Mononuclear cell (primary cell): Measurements from ENCODE around the gene DSPP. TPM values are rescaled to one million over a fixed set of nuclear protein-coding genes. Genes with fewer than 3 reads are reported as not detected.

Source experiments
- H3K27me3 ChIP-seq: 2 replicates; pipeline ENCODE4 v1.6.0; 2011; ENCODE audit warnings: low read length, control low read depth; ENCODE audit not compliant: insufficient read depth
- H3K4me1 ChIP-seq: 2 replicates; pipeline ENCODE4 v1.5.1; 2011; ENCODE audit warnings: mild to moderate bottlenecking, low read length, control low read depth; ENCODE audit not compliant: insufficient read depth
- H3K4me3 ChIP-seq: 2 replicates; pipeline ENCODE4 v1.5.1; 2011; ENCODE audit warnings: mild to moderate bottlenecking, low read length, moderate library complexity
- H3K9me3 ChIP-seq: 2 replicates; pipeline ENCODE4 v1.5.1; 2011; ENCODE audit warnings: low read depth, mild to moderate bottlenecking, control low read depth, low read length
- total RNA-seq: library from RNA; depleted of rRNA; stranded (reverse); fragments of >200 nt; gene quantifications from one replicate; pipeline ENCODE4 v1.2.3, GENCODE V29; 2012

Gene DSPP
- total RNA-seq, 1 donor = not detected

DNA sequence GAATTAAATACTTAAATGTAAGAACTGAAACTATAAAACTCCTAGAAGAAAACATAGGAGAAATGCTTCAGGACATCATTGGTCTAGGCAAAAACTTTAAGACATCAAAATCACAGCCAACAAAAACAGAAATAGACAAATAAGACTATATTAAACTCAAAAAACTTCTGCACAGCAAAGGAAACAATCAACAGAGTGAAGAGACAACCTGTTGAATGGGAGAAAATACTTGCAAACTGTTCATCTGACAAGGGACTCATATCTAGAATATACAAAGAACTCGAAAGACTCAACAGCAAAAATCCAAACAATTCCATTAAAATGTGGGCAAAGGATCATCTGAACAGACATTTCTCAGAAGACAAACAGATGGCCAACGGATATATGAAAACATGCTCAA is 16.2 kb upstream of the DSPP start:
- Histone ChIP-seq H3K4me1 (no peaks in the 10 kb centered on the region), H3K27me3 (no peaks in the 10 kb centered on the region), H3K4me3 (no peak overlapping the region), H3K9me3 (no peaks in the 10 kb centered on the region)

GRCh38 chr4:87601361-87601760 is 7.0 kb upstream of the DSPP start:
- Histone ChIP-seq H3K4me3 (no peak overlapping the region), H3K4me1 (no peaks in the 10 kb centered on the region), H3K9me3 (no peaks in the 10 kb centered on the region), H3K27me3 (no peaks in the 10 kb centered on the region)

GRCh38 chr4:87614292-87614890 is 6.1 kb downstream of the DSPP start:
- peaks cover 3% of the 10 kb centered on the region for H3K27me3 ChIP-seq
- no peak overlapping the region for H3K4me3 ChIP-seq
- no peaks in the 10 kb centered on the region for H3K9me3 ChIP-seq
- no peaks in the 10 kb centered on the region for H3K4me1 ChIP-seq

DNA sequence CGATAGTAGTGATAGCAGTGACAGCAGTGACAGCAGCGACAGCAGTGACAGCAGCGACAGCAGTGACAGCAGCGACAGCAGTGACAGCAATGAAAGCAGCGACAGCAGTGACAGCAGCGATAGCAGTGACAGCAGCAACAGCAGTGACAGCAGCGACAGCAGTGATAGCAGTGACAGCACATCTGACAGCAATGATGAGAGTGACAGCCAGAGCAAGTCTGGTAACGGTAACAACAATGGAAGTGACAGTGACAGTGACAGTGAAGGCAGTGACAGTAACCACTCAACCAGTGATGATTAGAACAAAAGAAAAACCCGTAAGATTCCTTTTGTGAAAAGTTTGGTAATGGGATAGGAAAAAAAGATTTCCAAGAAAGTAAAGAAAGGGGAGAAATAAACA is 7.9 kb downstream of the DSPP start:
- Histone ChIP-seq H3K4me1 (no peaks in the 10 kb centered on the region), H3K4me3 (no peak overlapping the region), H3K27me3 (peaks cover 3% of the 10 kb centered on the region), H3K9me3 (no peaks in the 10 kb centered on the region)

DNA sequence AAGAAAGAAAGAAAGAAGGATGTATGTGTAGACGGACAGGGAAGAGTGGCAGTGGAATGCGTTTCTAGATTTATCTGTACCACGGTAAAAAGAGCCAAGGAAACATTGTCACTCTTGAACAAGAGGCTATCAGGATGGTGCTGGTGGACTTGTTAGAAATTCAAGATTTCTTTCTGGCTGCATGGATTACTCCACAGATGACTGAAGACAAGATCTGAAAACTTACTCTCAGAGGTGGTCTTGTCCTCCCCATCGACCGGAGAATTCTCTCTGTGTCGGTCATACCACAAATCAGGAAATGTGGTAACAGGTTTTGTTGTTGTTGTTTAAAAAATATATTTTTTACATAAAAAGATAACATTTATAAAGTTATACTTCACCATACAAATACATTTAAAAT is 11.8 kb downstream of the DSPP start:
- Histone ChIP-seq H3K4me1 (no peaks in the 10 kb centered on the region), H3K4me3 (no peak overlapping the region), H3K9me3 (no peaks in the 10 kb centered on the region), H3K27me3 (peaks cover 3% of the 10 kb centered on the region)

DNA sequence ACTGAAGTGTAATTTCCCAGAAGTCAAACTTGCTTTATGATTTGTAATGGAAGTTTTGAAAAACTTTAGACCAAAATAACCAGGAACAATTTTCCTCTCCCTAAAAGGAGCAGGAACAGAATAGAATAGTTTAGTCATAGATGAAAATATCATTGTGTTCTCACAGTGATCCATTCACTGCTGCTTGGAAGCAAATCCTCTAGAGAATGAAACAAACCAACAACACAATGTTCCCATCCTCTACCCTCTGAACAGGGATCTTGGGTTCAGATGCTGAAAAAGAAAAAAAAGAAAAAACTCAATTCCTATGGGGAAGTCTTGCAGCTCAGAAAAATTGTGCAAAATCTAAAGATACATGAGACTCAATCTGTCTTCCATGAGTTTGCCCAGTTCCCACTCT is 12.2 kb downstream of the DSPP start:
- Histone ChIP-seq H3K9me3 (no peaks in the 10 kb centered on the region), H3K4me3 (no peak overlapping the region), H3K27me3 (peaks cover 3% of the 10 kb centered on the region), H3K4me1 (no peaks in the 10 kb centered on the region)

DNA sequence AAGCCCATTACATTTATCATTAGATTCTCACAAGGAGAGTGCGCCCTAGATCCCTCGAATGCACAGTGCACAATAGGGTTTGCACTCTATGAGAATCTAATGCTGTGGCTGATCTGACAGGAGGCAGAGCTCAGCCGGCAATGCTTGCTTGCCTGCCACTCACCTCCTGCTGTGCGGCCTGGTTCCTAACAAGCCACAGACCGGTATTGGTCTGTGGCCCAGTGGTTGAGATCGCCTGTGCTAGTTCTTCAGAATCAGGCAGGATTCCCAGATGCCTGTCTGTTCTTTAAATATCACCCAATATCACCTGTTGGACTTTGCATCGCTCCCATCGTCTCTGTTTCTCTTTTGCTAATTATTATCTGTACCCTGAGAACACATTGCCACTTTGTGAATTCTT is 14.0 kb downstream of the DSPP start:
- H3K4me1 ChIP-seq = no peaks in the 10 kb centered on the region
- H3K9me3 ChIP-seq = no peaks in the 10 kb centered on the region
- H3K27me3 ChIP-seq = peaks cover 3% of the 10 kb centered on the region
- H3K4me3 ChIP-seq = no peak overlapping the region

DNA sequence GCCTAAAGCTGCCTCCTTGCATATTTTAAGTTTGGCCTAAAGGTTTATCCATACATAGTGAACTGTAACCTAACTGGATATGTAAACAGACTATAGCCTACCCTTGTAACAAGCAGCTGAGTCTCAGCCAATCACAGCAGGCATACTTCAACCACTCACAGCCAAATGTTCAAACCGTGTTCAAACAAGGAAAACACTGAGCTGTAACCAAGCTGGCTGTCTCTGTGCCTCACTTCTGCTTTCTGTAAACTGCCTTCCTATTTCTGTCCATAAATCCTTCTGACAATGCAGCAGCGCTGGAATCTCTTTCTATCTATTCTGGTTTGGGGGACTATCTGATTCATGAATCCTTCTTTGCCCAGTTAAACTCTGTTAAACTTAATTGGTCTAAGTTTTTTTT is 16.4 kb downstream of the DSPP start:
- no peaks in the 10 kb centered on the region for H3K4me1 ChIP-seq
- H3K27me3 ChIP-seq = no peaks in the 10 kb centered on the region
- no peaks in the 10 kb centered on the region for H3K9me3 ChIP-seq
- H3K4me3 ChIP-seq = no peak overlapping the region

- Histone ChIP-seq H3K4me1 (no peaks in the 10 kb centered on the region), H3K9me3 (no peaks in the 10 kb centered on the region), H3K4me3 (no peak overlapping the region), H3K27me3 (no peaks in the 10 kb centered on the region)
These were observed 23.3 kb downstream of the DSPP start for GRCh38 chr4:87631668-87632067.

DNA sequence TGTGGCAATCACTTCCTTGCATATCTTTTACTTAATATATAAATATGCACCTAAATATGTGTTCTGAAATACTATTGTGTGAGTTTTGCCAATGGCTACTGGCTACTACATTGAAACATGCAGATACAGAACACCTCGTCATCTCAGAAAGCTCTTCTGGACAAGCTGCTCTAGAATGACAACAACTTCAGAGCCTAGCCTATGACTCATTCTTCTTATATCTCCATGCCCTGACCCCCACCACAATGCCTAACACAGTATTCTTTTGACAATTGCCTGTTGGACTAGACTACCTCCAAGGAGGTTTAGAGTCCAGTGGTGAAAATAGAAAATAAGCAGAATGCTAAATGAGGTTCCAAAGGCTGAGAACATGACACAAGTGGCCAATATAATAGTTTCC is 24.1 kb downstream of the DSPP start:
- Histone ChIP-seq H3K27me3 (no peaks in the 10 kb centered on the region), H3K4me3 (no peak overlapping the region), H3K4me1 (no peaks in the 10 kb centered on the region)

DNA sequence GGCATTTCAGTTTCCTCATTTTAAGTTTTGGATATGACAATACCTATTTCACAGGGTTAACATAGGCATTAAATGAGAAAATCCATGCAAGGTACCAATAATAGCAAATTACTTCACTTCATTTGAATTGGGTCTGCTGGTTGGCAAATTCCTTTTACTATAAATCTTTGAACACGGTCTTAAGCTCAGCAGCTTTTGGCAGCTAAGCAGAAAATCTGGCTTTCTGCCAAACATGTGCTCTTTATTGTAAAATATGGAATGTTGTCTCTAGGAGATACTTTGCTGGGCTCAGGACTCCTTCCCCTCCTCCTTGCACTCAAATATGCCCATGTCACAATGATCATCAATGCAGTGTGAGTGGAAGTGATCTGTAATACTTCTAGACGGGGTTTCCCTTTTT is 24.9 kb downstream of the DSPP start:
- Histone ChIP-seq H3K27me3 (no peaks in the 10 kb centered on the region), H3K4me1 (no peaks in the 10 kb centered on the region), H3K9me3 (no peaks in the 10 kb centered on the region), H3K4me3 (no peak overlapping the region)

More for the DNA sequence above, 24.1 kb downstream of the DSPP start:
- no peaks in the 10 kb centered on the region for H3K9me3 ChIP-seq

GRCh38 chr4:87644286-87644685 is 36.0 kb downstream of the DSPP start:
- Histone ChIP-seq H3K4me1 (no peaks in the 10 kb centered on the region), H3K27me3 (no peaks in the 10 kb centered on the region), H3K4me3 (no peak overlapping the region), H3K9me3 (no peaks in the 10 kb centered on the region)

GRCh38 chr4:87649980-87650379 is 41.7 kb downstream of the DSPP start, which contains the start of gene DMP1:
DMP1 (plus strand) TSS chr4:87650280; CDS start chr4:87656493, 6,213 bp downstream.
- H3K9me3 ChIP-seq = no peaks in the 10 kb centered on the region
- H3K27me3 ChIP-seq = no peaks in the 10 kb centered on the region
- no peaks in the 10 kb centered on the region for H3K4me1 ChIP-seq
- no peak within 1 kb of the TSS for H3K4me3 ChIP-seq

DNA sequence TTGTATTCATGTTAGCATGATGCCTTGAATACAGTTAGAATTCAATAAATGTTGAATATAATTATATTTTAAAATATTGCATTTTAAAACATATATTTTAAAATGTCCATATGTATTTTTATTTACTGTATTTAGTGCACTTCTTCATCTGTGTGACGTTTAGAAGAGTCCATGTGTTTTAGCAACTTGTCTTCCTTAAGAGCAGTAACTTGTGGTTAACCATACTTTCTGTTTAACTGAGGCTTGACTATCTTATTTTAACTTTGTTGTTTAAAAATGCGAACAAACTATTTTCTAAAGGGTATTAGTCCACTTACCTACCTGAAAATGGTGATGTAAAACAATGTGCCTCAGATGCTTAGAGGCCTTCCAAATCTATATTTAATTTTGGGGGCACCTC is 42.6 kb downstream of the DSPP start:
- Histone ChIP-seq H3K9me3 (no peaks in the 10 kb centered on the region), H3K4me3 (no peak overlapping the region), H3K4me1 (no peaks in the 10 kb centered on the region), H3K27me3 (no peaks in the 10 kb centered on the region)

DNA sequence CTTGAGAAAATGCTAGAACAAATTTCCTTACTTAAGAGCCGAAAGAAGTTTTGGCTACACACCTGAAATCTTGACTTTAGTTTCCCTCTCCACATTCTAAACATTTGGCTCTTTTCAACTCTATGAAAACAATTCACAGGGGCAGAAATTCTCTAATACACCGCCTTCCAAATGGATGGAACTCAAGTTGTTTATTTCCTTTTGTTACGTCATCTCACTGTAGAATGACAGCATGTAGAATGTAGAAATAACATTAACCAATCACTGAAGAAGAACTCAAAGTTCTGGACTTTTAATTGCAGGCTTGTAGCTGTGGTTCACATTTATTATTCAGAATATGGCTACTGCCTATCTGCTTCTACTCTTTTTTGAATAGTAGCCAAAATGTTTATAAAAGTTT is 43.6 kb downstream of the DSPP start:
- no peaks in the 10 kb centered on the region for H3K9me3 ChIP-seq
- H3K4me3 ChIP-seq = no peak overlapping the region
- no peaks in the 10 kb centered on the region for H3K27me3 ChIP-seq
- H3K4me1 ChIP-seq = no peaks in the 10 kb centered on the region

DNA sequence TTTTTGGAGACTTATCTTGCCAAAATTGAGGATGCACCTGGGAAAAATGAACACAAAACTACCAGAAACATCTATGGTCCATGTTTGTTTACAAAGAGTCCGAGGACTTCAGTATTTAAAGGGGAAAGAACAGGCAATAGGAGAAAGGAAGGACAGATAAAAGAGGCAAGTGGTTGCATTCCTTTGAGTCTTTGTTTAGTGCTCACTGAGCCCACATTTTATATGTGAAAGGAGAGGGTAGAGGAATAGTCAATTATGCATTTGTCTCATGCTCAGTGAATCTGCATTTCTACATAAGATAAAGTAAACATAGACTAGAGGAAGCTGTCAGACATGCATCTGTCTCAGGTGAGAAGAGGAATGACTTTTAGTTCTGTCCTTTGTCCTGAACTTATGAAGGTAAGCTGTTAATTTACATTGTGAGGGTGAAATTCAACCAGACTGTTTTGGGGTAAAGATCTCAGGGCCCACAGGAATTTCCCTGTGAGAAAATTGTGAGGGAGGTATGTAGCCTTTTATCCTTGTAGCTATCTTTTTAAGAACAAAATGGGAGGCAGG is 46.2 kb downstream of the DSPP start:
- Histone ChIP-seq H3K4me1 (no peaks in the 10 kb centered on the region), H3K27me3 (no peaks in the 10 kb centered on the region), H3K4me3 (no peak overlapping the region), H3K9me3 (no peaks in the 10 kb centered on the region)
